DMS114 treated with DMSO at 0.1 percent for 48 hours (cell line): ENCODE results near the gene C16orf92.
A peak's percentile ranks its signal among the peaks of the same experiment; 100 is the strongest.

ENCODE experiments used
- DNase-seq: peaks from one replicate; lab custom pipeline; 2025; ENCODE audit not compliant: unreplicated experiment; lab: John Stamatoyannopoulos, UW

Gene C16orf92

DNA sequence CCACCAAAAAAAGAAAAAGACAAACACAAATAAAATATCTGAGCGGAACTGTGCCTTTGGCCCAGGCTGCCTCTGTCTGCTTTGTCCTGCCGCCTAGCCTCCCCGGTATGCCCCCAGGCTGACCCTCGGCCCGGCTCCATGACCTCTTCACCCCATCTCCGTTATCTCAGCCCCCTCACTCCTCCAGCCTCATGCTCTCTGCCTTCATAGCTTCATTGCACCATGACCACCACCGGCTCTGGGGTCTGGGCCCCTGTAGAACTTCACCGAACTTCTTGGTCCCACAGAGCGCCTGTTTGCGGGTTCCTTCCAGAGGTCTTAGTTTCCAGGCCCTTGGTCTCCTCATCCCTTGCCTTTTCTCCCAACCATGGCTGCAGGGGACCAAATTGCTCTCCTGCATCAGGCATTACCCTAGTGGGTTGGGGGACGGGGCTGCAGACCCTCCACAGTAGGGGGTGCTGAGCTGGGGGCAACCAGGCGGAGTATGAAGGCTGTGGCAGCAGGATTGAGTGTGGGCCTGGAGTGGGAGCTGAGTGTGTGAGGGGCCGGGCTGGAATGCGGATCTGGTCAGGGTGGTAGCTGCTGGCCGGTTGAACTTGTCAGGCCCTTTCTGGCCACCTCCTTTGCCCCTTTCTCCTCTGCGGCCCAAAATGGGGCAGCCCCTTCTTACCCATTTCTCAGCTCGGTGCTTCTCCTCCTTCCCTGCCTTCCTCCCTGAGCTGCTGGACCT, 34.5 kb upstream of the C16orf92 start:
- DNase-seq: no peak

DNA sequence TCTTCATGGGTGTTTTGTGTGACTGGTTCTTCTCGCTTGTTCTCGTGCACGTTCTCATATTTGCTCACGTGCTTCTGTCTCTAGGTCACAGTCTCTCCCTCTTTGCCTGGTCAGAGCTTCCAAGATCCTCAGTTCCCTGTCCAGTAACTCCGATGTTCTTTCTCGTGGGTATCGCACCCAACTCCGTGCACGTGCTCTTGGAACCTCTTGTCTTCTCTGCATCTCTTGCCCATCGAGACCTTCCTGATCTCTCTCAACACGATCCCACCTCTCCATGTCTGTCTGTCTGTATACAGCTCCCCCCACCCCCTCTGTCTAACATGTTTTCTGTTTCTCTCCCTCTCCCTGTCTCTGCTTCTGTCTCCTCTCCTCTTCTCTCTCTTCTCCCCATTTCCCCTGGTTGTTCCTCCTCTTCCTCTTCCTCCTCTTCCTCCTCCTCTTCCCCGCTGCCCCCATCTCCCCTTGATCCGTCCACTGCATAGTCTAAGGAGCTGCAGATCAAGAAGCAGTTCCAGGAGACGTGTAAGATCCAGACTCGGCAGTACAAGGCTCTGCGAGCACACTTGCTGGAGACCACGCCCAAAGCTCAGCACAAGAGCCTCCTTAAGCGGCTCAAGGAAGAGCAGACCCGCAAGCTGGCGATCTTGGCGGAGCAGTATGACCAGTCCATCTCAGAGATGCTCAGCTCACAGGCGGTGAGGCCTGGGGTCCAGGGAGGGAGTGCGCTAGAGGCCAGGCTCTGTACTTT, 33.7 kb upstream of the C16orf92 start:
- no peak for DNase-seq

GRCh38 chr16:29990034-29990433, 33.0 kb upstream of the C16orf92 start:
- DNase-seq: no peak

DNA sequence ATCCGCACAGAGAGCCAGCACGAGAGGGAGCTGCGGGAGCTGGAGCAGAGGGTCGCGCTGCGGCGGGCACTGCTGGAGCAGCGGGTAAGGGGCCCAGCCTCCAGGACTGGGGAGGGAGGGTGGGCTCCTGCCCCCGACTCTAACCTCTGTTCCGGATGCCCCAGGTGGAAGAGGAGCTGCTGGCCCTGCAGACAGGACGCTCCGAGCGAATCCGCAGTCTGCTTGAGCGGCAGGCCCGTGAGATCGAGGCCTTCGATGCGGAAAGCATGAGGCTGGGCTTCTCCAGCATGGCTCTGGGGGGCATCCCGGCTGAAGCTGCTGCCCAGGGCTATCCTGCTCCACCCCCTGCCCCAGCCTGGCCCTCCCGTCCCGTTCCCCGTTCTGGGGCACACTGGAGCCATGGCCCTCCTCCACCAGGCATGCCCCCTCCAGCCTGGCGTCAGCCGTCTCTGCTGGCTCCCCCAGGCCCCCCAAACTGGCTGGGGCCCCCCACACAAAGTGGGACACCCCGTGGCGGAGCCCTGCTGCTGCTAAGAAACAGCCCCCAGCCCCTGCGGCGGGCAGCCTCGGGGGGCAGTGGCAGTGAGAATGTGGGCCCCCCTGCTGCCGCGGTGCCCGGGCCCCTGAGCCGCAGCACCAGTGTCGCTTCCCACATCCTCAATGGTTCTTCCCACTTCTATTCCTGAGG, 32.0 kb upstream of the C16orf92 start:
- no peak for DNase-seq

DNA sequence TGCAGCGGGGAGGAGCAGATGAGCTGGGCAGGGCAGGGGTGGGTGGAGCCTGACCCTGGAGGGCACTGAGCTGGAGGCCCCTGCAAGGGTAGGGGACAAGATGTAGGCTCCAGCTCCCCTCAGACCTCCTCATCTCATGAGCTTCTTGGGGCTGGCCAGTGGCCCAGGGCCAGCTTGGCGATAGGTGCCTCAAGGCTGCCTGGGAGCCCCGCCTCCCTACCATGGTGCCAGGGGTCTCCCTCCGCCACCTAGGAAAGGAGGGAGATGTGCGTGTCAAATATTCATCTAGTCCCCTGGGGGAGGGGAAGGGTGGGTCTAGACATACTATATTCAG, 31.5 kb upstream of the C16orf92 start:
- DNase-seq: no peak

- no peak for DNase-seq
Measured at GRCh38 chr16:29992344-29992967, 30.5 kb upstream of the C16orf92 start.

DNA sequence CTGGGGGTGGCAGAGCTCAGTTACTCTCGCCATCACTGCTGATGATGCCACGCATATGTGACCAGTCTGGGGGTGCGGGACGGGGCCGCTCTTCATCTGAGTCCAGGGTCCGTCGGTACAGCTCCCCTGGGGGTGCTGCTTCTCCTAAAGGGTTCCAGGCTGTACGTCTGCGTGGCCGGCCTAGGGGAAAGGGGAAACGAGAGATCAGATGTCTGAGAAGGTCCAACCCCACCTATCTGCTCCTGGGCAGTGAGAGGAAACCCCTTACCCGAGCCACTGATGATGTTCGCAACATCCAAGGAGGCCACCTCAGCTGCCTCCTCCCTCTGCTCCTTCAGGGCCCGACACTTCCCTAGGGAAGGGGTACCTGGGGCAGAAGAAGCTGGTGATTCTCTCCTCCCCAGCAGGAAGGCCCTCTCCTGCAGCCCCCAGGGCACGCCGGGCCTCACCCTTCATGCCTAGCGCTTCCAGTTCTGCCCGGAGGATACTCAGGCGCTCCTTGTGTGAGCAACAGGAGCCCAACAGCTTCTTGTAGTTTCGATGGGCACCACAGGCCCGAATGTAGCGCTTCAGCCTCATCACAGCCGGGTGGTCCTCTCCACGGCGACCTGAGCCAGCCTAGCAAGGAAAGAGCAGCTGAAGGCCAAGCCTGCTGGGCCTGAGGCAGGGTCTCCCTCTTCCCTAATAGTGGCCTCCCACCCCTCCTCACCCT, 29.7 kb upstream of the C16orf92 start:
- DNase-seq: no peak

DNA sequence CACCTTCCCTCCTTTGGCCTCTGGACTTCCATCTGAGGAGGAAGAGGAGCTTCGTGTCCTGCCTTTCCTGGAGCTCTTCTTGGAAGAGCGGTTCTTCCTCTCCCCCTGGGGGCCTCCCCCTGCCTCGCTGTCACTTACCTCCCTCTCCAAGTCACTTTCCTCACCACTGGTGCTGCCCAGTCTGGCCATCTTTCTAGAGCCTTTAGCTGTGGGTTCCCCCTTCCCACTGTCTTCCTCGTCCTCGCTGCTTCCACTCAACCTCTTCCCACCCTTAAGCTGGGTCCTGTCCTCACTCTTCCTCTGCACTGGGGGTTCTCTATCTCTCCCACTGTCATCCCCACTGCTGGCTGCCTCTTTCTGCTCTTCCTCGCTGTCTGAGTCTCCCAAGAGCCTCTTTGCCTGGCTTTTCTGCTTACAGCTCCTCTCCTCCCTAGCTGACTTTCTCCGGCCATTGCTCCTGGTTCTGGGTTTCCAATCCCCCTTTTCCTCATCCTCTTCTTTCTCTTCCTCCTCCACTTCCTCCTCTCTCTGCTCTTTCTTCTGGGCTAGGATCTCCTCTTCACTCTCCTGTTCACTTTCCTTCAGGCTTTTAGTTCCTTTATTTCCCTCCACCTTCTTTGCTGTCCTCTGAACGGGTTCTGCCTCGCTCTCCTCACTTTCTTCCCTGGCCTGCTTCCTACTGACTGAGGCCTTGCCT, 28.9 kb upstream of the C16orf92 start:
- no peak for DNase-seq

GRCh38 chr16:29994600-29995323, 28.2 kb upstream of the C16orf92 start:
- DNase-seq: no peak

GRCh38 chr16:29995324-29995910, 27.6 kb upstream of the C16orf92 start, which contains the start of gene HIRIP3:
Gene HIRIP3, minus strand, starts transcription at chr16:29995617. Its CDS starts 12 bp downstream, at chr16:29995605.
- DNase-seq: peak; percentile 65

GRCh38 chr16:29995911-29996765, 26.9 kb upstream of the C16orf92 start, which contains the start of gene INO80E:
Gene INO80E, plus strand, starts transcription at chr16:29996241. Its CDS starts 70 bp downstream, at chr16:29996311.
- peak; percentile 90 for DNase-seq

GRCh38 chr16:29996766-29997250, 26.2 kb upstream of the C16orf92 start:
- no peak for DNase-seq

- DNase-seq: no peak
Measured at GRCh38 chr16:29999605-30000004, 23.4 kb upstream of the C16orf92 start.

GRCh38 chr16:30000735-30001631, 22.0 kb upstream of the C16orf92 start:
- DNase-seq: no peak

GRCh38 chr16:30002614-30003346, 20.2 kb upstream of the C16orf92 start:
- no peak for DNase-seq

- no peak for DNase-seq
Measured at GRCh38 chr16:30003670-30004423, 19.2 kb upstream of the C16orf92 start.
